Aorta (tissue), 5 donors: ENCODE data around the gene MUC5AC. TPM values are rescaled to one million over a fixed set of nuclear protein-coding genes. Genes with fewer than 3 reads are reported as not detected.
"Not testable (repeated sequence)": the region's sequence is repeated elsewhere in the genome, so short reads cannot be mapped to it uniquely, and the experiment has no call there.

Source experiments
- ATAC-seq: fragments of 200-7000 bp; cut with Tn5 transposase; one replicate; pipeline ENCODE4 v1.9.1; 2022; ENCODE audit warnings: moderate library complexity; ENCODE audit not compliant: low FRiP score
- DNase-seq, 2 donors: peaks; one replicate each; pipeline ENCODE4 v3.0.0-alpha.2; 2020
- H3K27ac ChIP-seq, 2 donors: one replicate each; pipeline ENCODE4 v1.5.1; 2013; ENCODE audit warnings: low read length in 2 of 2, mild to moderate bottlenecking in 2 of 2, moderate library complexity in 2 of 2, control low read depth in 1 of 2, inconsistent platforms in 1 of 2, low read depth in 1 of 2
- H3K27me3 ChIP-seq, 2 donors: one replicate each; pipeline ENCODE4 v1.6.1; 2013; ENCODE audit warnings: control low read depth in 1 of 2, low read length in 1 of 2, mild to moderate bottlenecking in 1 of 2, moderate library complexity in 1 of 2; ENCODE audit not compliant: insufficient read depth in 2 of 2, control insufficient read depth in 1 of 2
- H3K36me3 ChIP-seq, 2 donors: one replicate each; pipeline ENCODE4 v1.6.1; 2013; ENCODE audit warnings: control low read depth in 1 of 2, low read length in 1 of 2, mild to moderate bottlenecking in 1 of 2; ENCODE audit not compliant: insufficient read depth in 2 of 2, control insufficient read depth in 1 of 2
- H3K4me1 ChIP-seq, 2 donors: one replicate each; pipeline ENCODE4 v1.6.1; 2013; ENCODE audit warnings: low read length in 2 of 2, control low read depth in 1 of 2, mild to moderate bottlenecking in 1 of 2, moderate library complexity in 1 of 2; ENCODE audit not compliant: insufficient read depth in 2 of 2, control insufficient read depth in 1 of 2
- H3K4me3 ChIP-seq, 2 donors: one replicate each; pipeline ENCODE4 v1.5.1; 2013; ENCODE audit warnings: low read length in 2 of 2, control low read depth in 1 of 2, mild to moderate bottlenecking in 1 of 2
- H3K9me3 ChIP-seq: one replicate; pipeline ENCODE4 v1.6.1; 2013; ENCODE audit warnings: mild to moderate bottlenecking, low read length; ENCODE audit not compliant: control insufficient read depth
- WGBS, 2 donors: extraction: QIAGEN DNeasy Blood & Tissue Kit; methylation state at CpG; one replicate each; pipeline ENCODE4 v1.1.7; 2013; 5-methylcytosine and 5-hydroxymethylcytosine counted together
- intact Hi-C, 2 donors: fragments of 100-400 bp; cut with DNase I; formaldehyde crosslinking; loops; one replicate each; pipeline versions ENCODE4 v1.14.2 to v1.15.0; 2022
- polyA plus RNA-seq, 2 donors: library from polyadenylated mRNA; stranded (reverse); fragments of 200-250 nt; gene quantifications; one replicate each; pipeline ENCODE4 v1.2.3, GENCODE V29; 2013
- total RNA-seq, 2 donors: library from RNA; stranded (reverse); fragmentation: NEBNext Ultra II Directional; extraction: Animal tissue kit (Norgen Biotek cat#: 25700); gene quantifications; one replicate each; pipeline ENCODE4 v1.2.1, GENCODE V29; 2021
- donor health status: healthy with polysubstance abuse.
- donor health status: Bipolar disorder and iron deficiency.
- donor health status: DM: no; HTN: no; CAD: no.
- donor health status: DM: no; HTN: no; CAD: no.
- donor health status: DM: yes; HTN: yes; CAD: no.

The MUC5AC gene
- total and polyA plus RNA-seq, 4 donors: 0.05 TPM; not detected in 3

GRCh38 chr11:1181853-1182535, 24.2 kb downstream of the MUC5AC start:
- H3K9me3 ChIP-seq: no peaks in the 10 kb centered on the region
- H3K4me3 ChIP-seq: no peak overlapping the region
- intact Hi-C loops: no loop called here
- 84 to 87% methylated on average over 41 of the region's 41 CpGs for WGBS, 2 donors
- H3K27me3 ChIP-seq: no peaks in the 10 kb centered on the region
- no peaks in the 10 kb centered on the region for H3K36me3 ChIP-seq
- H3K27ac ChIP-seq: no peak overlapping the region
- ATAC-seq (peak; percentile 24), DNase-seq (no peak)
- H3K4me1 ChIP-seq: no peaks in the 10 kb centered on the region

DNA sequence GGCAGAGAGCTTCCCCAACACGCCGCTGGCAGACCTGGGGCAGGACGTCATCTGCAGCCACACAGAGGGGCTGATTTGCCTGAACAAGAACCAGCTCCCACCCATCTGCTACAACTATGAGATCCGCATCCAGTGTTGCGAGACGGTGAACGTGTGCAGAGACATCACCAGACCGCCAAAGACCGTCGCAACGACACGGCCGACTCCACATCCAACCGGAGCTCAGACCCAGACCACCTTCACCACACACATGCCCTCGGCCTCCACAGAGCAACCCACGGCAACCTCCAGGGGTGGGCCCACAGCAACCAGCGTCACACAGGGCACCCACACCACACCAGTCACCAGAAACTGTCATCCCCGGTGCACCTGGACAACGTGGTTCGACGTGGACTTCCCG, 26.4 kb downstream of the MUC5AC start:
- H3K27me3 ChIP-seq, ATAC-seq, H3K4me1 ChIP-seq, H3K27ac ChIP-seq, H3K9me3 ChIP-seq, H3K4me3 ChIP-seq, intact Hi-C loops, H3K36me3 ChIP-seq, DNase-seq: not testable (repeated sequence)
- WGBS, 2 donors: 92 to 93% methylated on average over 16 to 19 of the region's 22 CpGs

DNA sequence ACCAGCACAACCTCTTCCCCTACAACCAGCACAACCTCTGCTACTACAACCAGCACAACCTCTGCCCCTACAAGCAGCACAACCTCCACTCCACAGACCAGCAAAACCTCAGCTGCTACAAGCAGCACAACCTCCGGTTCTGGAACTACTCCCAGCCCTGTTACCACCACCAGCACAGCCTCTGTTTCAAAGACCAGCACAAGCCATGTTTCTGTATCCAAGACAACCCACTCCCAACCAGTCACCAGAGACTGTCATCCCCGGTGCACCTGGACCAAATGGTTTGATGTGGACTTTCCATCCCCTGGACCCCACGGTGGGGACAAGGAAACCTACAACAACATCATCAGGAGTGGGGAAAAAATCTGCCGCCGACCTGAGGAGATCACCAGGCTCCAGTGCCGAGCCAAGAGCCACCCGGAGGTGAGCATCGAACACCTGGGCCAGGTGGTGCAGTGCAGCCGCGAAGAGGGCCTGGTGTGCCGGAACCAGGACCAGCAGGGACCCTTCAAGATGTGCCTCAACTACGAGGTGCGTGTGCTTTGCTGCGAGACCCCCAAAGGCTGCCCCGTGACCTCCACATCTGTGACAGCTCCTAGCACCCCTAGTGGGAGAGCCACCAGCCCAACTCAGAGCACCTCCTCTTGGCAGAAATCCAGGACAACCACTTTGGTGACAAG, 30.8 kb downstream of the MUC5AC start:
- H3K36me3 ChIP-seq, H3K27ac ChIP-seq, H3K9me3 ChIP-seq, H3K4me1 ChIP-seq, ATAC-seq, H3K27me3 ChIP-seq, intact Hi-C loops, H3K4me3 ChIP-seq: not testable (repeated sequence)
- peak; percentile 21 to 31 for DNase-seq
- 80 to 81% methylated on average over 14 to 15 of the region's 15 CpGs for WGBS, 2 donors

GRCh38 chr11:1189816-1190215, 32.1 kb downstream of the MUC5AC start:
- intact Hi-C loops, H3K9me3 ChIP-seq, H3K4me1 ChIP-seq, H3K27me3 ChIP-seq, H3K27ac ChIP-seq, H3K4me3 ChIP-seq, H3K36me3 ChIP-seq, ATAC-seq: not testable (repeated sequence)
- 75 to 86% methylated on average over 5 to 12 of the region's 12 CpGs for WGBS, 2 donors
- DNase-seq: peak in 1 of 2 donors; percentile 54

DNA sequence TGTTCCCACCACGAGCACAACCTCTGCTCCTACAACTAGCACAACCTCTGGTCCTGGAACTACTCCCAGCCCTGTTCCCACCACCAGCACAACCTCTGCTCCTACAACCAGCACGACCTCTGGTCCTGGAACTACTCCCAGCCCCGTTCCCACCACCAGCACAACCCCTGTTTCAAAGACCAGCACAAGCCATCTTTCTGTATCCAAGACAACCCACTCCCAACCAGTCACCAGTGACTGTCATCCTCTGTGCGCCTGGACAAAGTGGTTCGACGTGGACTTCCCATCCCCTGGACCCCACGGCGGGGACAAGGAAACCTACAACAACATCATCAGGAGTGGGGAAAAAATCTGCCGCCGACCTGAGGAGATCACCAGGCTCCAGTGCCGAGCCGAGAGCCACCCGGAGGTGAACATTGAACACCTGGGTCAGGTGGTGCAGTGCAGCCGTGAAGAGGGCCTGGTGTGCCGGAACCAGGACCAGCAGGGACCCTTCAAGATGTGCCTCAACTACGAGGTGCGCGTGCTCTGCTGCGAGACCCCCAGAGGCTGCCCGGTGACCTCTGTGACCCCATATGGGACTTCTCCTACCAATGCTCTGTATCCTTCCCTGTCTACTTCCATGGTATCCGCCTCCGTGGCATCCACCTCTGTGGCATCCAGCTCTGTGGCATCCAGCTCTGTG, 34.2 kb downstream of the MUC5AC start:
- 85 to 88% methylated on average over 22 of the region's 22 CpGs for WGBS, 2 donors
- H3K27me3 ChIP-seq, intact Hi-C loops, H3K4me3 ChIP-seq, ATAC-seq, H3K36me3 ChIP-seq, H3K4me1 ChIP-seq, H3K9me3 ChIP-seq, H3K27ac ChIP-seq: not testable (repeated sequence)
- peak in 1 of 2 donors; percentile 55 for DNase-seq

DNA sequence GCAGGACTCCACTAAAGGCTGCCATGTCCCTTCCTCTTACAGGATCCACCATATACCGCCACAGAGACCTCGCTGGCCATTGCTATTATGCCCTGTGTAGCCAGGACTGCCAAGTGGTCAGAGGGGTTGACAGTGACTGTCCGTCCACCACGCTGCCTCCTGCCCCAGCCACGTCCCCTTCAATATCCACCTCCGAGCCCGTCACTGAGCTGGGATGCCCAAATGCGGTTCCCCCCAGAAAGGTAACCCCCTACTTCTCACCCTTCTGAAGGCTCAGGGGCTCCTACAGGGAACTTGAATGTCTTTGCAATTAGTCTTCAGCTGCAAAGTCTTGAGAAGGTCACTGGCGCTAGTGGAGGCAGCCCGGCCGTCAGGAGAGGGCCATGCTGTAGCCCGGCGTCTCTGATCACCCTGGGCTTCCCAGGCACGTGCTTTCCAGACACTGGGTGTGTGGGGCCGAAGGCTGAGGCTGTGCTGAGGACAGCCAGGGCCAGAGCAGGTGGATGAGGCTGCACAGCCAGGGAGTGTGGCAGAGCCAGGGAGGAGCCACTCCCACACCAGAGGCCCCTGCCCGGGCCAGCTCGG, 35.1 kb downstream of the MUC5AC start:
- peak; percentile 42 for ATAC-seq
- Histone ChIP-seq H3K27ac (no peak overlapping the region), H3K4me1 (no peaks in the 10 kb centered on the region), H3K27me3 (no peaks in the 10 kb centered on the region), H3K36me3 (no peaks in the 10 kb centered on the region), H3K4me3 (no peak overlapping the region), H3K9me3 (no peaks in the 10 kb centered on the region)
- DNase-seq: peak; percentile 31 to 72
- intact Hi-C loops: no loop called here
- WGBS, 2 donors: 87 to 88% methylated on average over 17 of the region's 17 CpGs

DNA sequence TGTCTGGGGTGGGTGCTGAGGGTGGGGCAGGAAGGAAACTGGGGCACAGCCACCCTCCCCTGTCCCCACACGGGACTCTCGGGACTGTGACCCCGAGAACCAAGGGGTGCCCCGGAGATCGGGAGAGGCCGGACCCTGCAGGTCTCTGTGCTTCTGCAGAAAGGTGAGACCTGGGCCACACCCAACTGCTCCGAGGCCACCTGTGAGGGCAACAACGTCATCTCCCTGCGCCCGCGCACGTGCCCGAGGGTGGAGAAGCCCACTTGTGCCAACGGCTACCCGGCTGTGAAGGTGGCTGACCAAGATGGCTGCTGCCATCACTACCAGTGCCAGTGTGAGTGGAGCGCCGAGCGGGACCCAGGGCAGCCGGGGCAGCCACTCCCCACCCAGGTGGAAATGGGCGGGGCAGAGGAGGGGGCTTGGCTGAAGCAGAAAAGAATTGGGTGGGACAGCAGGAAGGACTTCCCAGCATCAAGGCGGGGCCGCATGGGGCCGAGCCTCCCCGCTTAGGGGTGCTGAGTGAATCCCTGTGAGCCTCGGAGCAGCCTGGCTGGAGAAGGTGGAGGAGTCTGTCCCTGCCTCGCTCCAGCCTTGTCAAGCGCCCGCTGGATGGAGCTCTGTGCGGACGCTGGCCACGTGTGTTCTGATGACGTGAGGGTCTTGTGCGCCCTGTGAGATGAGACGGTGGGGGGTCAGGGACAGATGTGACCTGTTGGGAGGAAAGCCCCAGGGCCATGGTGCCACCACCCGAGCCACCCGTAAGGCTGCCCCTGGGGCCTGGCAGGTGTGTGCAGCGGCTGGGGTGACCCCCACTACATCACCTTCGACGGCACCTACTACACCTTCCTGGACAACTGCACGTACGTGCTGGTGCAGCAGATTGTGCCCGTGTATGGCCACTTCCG, 35.8 kb downstream of the MUC5AC start:
- H3K27me3 ChIP-seq: no peaks in the 10 kb centered on the region
- intact Hi-C loops: no loop called here
- H3K4me3 ChIP-seq: no peak overlapping the region
- DNase-seq (peak; percentile 44 to 74), ATAC-seq (peak; percentile 6)
- 93% methylated on average over 43 of the region's 43 CpGs for WGBS, 2 donors
- no peaks in the 10 kb centered on the region for H3K36me3 ChIP-seq
- H3K27ac ChIP-seq: no peak overlapping the region
- no peaks in the 10 kb centered on the region for H3K4me1 ChIP-seq
- no peaks in the 10 kb centered on the region for H3K9me3 ChIP-seq
